ENCODE results near the gene WHRN.

The WHRN gene

GRCh38 chr9:114469091-114469853 lies 36.0 kb downstream of the WHRN start:
- DNase-seq, result no peak

DNA sequence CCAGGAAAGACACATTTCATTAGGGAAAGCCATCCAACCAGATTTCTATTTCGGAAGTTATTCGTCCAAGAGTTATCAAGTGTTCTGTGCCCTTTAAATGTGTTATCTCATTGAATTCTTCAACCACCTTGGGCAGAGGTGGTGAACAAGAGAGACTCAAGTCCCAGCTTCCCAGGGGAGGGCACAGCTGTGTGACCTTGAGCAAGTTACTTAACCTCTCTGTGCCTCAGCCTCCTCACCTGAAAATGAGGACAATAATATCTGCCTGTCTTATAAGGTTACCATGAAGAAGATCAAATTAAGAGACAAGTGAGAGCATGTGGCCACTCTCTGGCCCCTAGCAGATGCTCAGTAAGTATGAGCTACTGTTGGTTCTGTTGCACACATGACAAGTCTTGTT lies 37.4 kb downstream of the WHRN start:
- DNase-seq, result no peak

DNA sequence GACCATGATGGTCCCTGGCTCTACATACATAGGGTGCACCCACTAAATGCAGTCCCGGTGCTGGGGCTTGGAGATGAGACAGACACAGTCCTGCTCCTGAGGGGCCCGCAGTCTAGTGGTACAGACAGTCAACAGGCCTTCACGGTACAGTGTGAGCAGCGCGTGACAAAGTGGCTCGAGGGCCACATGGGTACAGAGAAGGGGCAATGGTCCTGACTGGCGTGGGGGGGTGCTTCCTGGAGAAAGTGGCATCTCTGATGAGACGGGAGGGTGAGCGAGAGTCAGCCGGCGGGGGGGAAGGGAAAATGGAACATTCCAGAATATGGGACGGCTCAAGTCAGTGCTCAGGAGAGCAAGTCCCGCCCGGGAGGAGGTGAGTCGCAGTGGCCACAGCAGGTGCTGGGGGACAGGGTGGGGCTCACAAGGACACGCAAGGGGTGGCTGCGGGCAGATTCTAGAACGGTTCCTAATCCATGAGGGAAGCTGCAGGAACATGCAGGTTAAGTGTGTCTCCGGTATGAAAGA lies 38.0 kb downstream of the WHRN start:
- DNase-seq, result no peak

- no peak for DNase-seq
Measured at GRCh38 chr9:114465906-114466900, 39.1 kb downstream of the WHRN start.

DNA sequence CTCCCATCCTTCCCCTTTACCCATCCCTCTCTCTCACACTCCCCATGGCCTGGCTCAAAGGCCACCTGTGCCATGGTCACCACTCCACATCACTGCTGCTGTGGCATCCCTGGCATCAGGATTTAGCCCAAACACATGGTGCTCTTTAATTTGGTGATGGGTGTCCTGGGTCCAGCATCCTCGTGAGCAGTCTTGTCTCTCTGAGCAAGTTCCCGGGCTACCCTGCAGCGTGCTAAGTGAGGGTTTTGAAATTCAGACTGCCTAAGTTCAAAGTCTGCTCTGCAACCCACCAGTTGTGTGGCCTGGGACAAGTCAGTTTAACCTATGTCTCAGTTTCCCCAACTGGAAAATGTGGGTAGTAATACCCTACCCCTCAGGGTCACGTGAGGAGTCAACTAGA lies 39.9 kb downstream of the WHRN start:
- DNase-seq, result no peak

DNA sequence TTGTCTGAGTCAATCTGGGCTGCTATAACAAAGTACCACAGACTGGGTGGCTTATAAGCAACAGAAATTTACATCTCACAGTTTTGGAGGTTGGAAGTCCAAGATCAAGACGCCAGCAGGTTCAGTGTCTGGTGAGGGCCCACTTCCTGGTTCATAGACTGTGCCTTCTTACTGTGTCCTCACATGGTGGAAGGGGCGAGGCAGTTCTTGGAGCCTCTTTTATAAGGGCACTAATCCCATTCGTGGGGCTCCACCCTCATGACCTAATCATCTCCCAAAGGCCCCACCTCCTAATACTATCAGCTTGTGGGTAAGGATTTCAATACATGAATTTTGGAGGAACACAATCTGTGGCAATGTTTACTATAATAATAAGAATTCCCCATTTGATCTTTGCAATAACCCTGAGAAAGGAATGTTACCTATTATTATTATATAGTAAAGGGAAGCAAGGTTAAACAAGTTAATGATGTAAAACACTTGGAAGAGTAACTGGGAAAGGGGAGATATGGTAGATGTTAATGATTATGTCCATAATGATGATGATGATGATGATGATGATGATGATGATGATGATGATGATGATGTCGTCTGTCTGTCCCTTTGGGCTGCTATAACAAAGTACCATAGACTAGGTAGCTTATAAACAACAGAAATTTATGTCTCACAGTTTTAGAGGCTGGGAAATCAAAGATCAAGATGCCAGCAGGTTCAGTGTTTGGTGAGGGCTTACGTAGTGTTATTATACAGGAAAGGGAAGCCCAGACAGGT lies 40.8 kb downstream of the WHRN start:
- no peak for DNase-seq

DNA sequence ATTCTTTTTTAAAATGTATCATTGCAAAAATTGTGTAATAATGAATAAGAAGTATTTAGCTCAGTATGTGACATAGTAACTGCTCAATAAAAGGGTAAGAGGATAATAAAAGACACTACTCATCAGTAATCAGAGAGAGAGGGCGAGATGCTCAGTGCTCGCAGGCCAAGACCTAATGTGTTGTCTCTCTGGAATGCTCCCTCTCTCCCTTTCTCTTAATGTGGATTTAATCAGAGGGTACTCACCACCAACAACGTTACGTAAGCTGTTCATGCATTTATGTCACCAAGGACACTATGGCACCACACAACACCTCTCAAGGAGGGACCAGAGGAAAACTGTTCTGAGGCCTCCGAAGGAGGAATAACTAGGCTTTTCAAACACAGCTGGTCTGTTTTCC lies 42.5 kb downstream of the WHRN start:
- no peak for DNase-seq

DNA sequence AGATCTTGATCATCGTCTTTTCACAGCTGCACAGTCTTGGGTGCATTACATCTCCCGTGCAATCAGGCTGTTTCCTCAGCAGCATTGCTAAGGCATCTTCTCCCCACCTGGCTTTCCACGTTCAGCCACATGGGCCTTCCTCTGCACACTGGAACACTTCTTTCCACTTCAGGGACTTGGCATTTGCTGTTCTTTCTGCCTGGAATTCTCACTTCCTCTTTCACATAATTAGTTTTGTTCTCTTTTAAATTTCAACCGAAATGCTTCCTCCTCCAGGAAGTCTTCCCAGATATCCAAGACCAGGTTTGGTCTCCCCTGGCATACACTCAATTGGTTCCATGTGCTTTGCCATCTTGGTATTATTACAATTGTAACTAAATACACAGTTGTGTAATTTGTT lies 43.8 kb downstream of the WHRN start:
- DNase-seq, result no peak

DNA sequence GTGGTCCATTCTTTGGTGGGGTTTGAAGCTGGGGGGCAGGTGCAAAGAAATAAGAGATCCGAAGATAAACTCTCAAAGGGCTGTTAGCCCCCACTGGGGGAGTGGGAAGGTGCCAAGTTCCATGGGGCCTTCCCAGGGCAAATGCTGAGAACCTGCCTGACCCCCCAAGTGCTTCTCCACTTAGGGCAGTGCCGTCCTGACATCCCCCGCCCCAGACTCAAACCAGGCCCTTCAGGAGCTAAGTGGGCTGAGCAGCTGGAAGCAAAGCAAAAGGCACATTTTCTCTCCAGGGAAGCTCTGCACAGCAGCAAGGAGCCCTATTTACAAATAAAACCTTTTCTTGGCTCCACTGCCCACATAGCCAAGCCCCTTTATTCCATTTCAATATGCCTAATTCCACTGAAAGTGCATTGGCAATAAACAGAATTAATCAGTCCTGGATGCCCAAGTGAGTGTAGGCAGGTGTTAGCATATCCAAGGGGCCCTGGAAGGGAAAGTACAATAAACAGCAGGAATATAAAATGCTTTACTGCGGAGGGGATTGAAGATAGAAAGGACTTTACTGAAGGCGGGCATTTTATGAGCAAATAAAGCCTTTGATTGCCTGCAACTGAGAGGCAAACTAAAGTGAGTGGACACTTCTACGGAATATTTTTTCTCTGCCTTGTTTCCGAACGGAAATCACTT lies 44.6 kb downstream of the WHRN start:
- no peak for DNase-seq

- no peak for DNase-seq
Measured at GRCh38 chr9:114459464-114459863, 45.8 kb downstream of the WHRN start.

DNA sequence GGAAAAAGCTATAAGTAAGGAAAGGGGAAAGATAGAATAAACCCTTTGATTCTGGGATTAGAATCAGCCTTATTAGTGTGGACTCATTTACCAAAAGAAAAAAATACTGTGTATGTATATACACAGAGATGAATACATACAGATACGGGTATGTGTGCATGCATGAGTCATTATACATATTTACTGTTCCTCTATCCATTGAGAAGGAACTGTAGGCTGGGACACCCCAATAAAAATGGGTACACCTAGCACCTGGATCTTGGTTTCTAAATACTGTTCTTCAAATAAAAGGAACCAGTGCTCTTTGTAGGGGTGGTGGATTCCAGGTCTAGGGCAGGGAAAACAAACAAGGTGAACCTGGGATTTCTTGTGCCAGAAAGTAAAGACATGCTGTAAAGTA lies 48.3 kb downstream of the WHRN start:
- no peak for DNase-seq

DNA sequence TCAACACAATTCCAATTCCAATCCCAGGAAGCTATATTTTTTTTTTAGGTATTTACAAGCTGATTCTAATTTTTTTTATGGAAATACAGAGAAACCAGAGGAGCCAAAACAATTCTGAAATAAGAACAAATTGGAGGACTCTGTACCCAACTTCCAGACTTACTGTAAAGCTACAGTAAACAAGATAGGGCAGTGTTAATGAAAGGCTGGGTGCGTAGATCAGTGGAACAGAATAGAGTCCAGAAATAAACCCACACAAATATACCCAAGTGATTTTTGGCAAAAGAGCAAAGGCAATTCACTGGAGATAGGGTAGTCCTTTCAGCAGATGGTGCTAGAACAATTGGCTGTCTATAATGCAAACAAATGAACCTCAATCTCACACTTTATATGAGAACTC lies 50.6 kb downstream of the WHRN start:
- DNase-seq, result no peak

DNA sequence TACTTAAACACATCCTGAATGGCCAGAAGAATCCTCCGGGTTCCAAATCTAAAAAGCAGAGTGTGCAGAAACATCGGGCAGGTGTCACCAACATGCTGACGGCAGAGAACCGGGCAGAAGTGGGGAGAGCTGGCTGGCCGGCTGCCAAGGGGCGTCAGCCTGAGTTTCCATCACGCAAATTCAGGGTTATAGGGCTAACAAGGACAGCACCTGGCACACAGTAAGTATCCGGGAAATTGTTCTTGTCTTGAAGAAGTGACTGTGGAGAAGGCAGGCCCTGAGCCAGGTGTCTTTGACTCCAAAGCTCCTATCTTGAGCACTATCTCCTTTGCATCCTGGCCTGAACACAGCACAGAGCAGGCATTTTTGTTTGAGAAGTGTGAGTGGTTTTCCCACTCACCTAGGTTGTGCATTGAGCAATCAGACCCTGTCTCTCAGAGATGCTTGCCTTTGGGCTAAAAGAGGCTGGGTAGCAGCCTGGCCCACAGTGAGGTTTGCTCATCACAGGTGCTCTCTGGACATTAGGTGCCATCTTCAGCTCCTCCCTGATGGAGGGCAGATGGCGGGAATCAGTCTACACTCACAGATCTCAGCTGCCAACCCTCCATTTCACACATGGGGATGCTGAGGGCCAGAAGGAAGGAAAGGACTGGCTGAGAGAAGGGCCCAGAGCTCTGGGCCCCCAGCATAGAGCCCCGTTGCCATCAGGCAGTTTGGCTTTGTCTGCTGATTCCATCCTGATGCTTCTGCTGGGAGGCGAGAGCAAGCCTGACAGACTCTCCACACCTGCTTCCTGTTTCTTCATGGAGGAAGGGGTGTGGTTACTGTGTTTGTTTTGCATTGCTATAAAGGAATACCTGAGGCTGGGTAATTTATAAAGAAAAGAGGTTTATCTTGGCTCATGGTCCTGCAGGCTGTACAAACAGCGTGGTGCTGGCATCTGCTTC lies 52.8 kb downstream of the WHRN start:
- DNase-seq, result no peak

DNA sequence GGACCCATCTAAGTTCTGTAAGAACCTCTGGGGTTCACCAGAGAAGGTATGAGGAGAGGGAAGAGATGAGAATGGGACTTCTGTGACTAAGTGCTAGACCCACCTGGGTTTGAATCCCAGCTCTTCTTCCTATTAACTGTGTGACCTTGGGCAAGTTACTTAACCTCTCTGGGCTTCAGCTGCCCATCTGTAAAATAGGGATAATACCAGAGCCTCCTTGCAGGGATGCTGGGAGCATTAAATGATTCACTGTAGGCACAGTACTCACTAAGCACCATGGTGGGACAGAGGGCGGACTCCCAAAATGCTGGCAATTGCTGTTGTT lies 53.6 kb downstream of the WHRN start:
- DNase-seq, result no peak

GRCh38 chr9:114450833-114451706 lies 54.2 kb downstream of the WHRN start:
- no peak for DNase-seq

DNA sequence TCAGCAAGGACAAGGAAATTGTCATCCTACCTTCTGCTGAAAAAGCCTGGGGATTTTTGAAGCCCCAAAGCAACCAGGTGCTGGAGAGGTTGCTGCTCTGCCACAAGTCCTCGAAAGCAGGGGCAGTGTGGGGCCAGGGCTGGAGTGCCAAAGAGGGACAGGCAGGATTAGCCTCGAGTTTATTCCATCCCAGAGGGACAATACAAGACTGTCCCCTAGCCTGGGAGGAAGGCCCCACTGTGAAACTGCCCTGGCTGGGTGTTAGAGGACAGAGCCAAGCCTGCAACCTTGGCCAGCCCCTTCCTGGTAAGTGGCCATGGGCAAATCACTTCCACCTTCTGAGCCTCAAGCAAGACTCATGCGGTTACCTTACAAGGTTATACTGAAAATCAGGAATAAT lies 55.1 kb downstream of the WHRN start:
- DNase-seq, result no peak

- no peak for DNase-seq
Measured at GRCh38 chr9:114449236-114449635, 56.0 kb downstream of the WHRN start.

- no peak for DNase-seq
Measured at GRCh38 chr9:114448706-114449105, 56.6 kb downstream of the WHRN start.

GRCh38 chr9:114446672-114447450 lies 58.4 kb downstream of the WHRN start:
- DNase-seq, result no peak

- DNase-seq, result no peak
Measured at GRCh38 chr9:114446036-114446435, 59.2 kb downstream of the WHRN start.

Measured in KG1 (cell line).